ENCODE data around the gene LEMD2.

The LEMD2 gene

DNA sequence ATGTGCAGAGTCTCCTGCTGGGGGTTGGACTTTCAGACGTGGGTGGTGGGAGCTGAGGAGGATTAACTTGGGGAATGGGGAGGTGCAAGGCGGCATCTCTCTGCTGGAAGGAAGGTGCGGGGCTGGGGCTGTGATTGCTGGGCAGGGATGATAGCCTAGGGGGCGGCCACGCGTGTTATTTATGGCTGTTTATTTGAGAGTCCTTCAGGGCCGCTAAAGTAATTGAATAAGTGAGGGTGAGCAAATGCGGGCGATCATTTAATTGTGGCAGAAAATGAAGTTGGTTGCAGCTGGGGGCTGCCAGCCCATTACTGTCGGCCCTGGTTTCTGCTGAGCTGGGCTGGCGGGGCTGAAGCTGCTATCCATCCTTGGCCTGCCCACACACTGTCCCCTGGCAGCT lies 34.7 kb downstream of the LEMD2 start:
- no peak for DNase-seq

DNA sequence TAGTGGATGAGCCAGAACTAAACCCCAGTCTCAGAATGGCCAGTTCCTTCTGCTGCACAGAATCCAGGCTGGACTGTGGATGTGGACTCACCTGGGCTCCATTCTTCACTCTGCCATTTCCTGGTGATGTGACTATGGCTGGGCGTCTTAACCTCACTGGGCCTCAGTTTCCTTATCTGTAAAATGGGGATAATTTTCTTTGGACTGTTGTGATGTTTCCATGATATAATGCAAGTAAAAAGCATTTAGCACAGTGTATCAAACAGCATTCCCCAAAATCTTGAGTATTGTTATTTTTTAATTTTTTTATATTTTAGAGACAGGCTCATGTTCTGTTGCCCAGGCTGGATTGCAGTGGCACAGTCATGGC lies 36.3 kb downstream of the LEMD2 start:
- DNase-seq = no peak

DNA sequence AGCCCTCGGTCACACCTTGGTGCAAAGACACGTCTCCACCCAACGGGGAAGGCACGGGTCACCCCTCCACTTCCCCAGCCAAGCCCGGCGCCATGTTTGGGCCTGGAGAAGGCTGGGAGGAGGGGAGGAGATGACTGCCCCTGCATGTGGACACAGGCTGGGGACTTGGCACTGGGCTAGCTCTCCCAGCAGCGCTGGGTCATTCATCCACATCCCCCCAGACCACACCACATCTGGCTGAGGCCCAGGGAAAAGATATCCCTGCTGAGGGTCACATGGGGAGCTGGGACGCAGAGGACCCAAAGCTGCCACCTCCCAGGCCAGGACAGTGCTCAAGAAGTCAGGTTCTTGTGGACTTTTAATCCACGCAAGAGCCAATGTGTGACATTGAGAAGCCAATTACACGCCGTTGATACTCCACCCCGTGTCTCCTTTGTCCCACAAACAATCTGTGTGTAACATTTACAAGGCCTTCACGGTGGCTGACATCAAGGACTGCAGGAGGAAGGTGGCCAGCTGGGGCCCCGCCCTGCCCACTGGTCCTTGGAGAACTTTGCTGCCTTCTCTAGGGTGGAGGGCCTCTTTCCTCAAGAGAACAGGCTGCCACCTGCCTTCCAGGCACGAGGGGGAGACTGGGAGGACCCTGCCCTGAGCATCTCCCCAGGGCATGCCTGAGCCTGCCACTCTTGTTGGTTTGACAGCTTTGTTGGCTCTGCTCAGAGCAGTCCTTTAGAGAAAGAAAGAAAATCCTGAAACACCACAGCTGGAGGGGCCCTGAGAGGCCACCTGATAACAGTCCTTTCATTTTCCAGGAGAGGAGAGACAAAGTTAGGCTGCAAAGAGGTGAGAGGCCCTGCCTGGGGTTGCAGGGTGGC lies 36.9 kb downstream of the LEMD2 start:
- DNase-seq = no peak

DNA sequence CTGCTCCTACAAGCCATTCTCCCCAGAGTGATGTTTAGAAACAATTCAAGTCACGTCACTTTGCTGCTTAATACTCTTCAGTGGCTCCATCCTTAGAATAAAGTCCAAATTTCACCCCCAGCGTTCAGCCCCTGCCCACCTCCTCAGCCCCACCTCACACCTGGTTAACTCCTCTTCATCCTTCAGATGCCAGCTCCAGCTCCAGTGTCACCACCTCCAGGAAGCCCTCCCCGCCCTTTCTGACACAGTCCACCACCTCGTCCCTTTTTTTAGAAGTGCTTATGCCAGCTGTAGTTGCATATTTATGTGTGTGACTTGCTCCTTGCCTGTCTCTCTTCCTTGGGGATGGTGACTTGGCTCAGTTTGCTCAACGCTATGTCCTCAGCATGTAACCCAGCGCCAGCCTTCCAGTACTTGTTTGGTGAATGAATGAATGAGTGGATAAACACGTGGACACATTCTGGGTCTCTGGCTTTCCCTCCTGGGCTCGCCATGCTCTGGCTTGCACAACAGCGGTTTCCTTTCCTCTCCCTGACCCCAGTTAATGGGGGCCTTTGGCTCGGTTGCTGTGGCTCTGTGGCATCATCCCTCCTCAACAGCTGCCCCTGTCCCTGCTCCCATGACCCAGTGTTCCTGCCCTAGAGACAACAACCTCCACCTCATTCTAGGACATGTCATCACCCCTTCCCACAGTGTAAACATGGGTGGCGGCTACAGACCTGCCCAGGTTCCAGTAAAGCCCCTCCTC lies 38.5 kb downstream of the LEMD2 start:
- DNase-seq = no peak

DNA sequence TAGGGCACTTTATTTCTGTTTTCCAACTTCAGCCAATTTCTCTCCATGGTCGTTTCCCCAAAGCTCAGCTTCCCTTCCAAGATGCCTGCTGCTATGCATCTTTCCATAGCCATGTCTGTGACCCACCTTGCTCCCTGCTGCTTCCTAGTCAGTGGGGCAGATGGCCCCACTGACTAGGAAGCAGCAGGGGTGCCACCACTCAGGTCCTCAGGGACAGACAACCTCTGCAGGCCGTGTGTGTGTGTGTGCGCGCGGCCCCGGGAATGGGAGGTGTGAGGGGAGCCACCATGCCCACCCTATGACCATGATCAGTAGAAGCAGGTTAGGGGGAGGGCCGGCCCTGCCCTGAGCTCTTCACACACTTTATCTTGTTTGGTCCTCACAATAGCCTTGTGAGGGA lies 39.5 kb downstream of the LEMD2 start:
- no peak for DNase-seq

DNA sequence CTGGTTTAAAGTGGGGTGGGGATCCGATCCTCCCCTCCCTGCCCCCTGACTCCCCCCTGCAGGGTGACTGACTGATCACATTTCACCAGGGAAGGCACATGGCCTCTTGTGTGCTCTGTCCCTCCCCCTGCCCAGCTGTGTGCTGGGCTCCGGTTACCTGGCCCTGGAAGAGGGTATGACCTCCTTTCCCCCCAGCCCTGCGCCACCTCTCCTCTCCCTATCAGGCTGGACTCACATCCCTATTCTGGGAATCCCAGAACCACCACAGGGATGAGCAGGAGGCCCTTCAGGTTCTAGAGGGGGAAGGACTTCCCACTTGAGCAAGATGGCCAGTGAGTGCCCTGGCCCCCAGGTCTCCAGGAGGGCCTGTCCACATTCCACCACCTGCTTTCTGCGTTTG lies 40.1 kb downstream of the LEMD2 start:
- DNase-seq = no peak

DNA sequence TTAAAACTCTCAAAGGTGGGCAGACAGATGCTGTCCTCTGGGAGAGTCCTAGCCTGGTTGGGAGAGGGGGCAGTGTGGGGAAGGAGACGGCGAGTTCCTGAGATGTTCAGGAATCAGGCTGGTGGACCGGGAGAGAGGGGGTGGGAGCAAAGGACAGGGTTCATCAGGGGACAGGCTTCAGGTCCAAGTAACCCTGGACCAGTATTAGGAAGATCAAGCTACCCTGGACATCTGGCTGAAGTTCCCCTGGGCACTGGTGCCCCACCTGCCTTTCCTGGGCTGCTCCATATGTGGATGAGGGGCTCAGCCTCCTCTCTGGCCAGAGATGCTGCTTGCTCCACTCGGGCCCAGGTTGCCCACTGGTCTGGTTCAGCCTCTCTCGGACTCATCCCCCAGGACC lies 41.1 kb downstream of the LEMD2 start:
- no peak for DNase-seq

DNA sequence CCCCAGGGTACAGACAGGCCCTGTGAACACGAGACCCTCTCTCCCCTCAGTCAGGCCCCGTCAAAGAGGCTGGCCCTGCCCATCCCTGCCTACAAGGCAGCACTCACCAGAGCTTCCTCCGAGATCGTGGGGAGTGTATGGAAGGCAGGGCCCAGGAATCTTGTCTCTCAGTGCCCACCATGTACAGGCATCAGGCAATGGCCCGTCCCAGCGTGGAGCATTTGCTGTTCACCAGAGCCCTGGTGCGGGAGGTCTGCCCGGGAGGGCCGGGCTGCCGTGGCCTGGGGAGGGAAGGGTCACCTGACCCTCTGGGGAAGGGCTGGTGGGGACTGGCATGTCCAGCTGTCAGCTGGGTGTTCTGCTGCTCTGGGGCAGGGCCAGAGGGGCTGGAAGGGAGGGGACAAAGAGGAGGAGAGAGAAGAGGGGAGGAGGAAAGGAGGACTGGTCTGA lies 42.3 kb downstream of the LEMD2 start, which contains the start of gene IP6K3:
Gene IP6K3 (minus strand): TSS at position 255 of the 450 bp plus-strand sequence. CDS start 11,429 bp downstream, outside the sequence.
- DNase-seq = no peak

DNA sequence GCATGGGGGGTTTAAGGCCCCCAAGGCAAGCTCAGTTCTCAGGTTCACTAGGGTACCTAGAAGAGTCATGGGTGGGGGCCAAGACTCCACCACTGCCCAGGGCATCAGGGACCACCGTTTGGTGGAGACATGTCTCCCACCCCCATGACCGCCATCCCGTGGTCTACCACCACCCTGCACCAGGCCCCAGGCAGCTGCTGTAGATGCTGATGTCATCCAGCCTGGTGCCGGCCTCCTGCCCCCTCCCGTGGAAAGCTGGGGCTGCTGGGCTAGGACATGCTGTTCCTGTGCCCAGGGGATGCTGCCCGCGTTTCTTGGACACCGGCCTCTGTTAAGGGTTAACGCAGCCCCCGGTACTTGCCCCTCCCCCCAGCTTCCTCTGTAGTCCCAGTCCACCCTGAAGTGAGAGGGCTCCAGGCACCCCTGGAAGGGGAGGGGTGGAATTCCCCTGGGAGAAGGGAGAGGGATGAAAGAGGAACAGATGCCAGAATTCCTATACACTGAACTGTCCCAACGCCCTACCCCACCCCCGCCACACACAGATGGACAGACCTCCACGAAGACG lies 42.8 kb downstream of the LEMD2 start:
- DNase-seq = no peak

DNA sequence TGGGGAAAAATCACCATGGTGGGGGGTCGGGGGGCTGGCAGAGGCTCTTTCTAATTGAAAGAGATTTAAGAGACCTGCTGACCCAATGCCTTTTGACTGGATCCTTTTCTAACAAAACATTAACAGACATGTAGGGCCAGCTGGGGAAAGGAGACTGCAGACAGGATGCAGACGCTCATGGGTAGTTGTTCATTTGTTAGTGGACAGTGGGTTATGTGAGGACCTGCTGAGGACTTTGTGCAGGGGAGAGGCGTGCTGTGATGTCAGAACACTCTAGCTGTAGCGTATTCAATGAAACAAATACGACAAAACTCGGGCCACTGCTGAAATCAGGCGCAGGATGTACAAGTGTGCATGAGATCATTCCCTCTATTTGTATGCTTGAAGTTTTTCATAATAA lies 43.4 kb downstream of the LEMD2 start:
- DNase-seq = no peak

DNA sequence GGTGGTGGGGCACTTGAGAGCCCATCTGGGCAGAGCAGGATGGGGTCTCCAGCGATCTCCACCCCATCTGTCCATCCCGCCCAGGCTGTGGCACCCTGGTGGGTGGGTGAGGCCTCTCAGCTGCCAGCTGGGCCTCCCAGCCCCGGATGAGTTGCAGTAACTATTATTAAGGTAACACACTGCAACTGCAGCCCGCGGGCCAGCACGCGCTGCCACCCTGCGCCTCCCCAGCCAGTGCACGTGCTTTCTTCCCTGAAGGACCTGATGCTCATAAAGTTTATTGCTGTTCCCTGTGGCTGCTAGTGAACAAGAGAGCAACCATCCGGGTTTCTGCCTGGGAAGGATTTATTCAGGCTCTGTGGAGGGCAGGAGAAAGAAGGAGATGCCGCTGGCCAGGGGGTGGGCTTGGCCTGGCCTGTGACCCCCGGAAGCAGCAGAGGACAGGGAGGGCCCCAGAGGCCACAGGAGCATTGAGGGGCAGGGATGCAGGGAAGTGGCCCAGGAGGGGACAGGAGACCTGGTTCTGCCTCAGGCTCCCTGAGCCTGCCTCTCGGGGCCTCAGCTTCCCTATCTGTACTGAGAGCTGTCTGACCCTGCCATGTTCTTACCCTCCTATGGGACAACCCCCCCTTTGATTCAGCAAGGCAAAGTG lies 43.9 kb downstream of the LEMD2 start:
- no peak for DNase-seq

DNA sequence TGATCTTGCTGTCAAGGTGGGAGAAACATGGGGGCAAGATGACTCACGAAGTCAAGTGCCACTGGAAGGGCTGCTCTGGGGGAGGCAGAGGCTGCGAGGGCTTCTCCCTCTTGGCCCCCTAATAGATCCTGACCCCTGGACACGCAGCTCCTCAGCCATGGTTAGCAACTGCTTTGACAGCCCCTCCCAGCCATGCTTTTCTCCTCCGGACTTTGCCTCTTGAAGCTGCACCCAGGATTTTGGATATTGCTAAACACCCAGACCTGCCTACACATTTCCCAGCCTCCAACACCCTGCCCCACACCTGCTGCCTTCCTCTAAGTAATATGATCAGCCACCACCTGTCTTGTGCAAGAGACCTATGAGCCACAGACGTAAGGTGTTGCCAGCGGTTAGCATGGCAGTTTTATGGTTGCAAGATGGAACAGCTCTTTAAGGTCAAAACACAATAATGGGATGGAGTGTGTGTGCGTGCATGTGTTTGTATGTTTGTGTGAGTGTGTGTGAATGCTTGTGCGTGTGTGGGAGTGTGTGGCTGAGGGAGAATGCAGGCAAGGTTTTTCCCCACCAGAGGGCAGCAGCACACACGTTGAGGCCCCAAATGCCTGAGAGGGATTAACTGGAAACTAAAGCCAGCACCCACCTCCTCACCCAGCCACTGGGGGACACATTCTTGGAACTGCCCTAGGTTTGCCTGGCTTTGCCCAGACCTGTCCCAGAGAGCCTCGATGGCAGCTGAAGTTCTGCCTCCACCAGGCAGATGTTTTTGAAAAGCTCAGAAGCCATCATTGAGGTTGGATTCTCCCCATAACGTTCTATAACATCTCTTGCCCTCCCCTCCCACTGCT lies 44.7 kb downstream of the LEMD2 start:
- peak; percentile 51 for DNase-seq

DNA sequence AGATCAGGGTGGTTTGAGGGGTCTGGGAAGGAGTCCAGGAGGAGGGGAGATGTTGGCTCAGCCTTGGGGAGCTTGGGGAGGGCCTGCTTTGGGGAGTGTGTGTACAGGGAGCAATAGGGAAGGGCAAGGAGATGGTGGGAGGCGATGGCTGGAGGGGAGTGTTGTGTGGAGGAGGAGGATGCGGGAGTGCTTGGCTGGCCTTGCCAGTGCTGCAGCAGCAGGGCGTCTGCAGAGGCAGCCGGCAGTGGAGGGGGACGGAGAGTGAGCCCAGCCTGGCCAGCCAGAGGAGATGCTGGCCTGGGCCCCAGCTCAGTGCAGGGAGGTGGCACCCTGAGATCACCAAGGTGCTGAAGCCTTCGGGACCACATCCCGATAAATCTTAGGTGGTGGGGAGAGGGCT lies 46.1 kb downstream of the LEMD2 start:
- no peak for DNase-seq

DNA sequence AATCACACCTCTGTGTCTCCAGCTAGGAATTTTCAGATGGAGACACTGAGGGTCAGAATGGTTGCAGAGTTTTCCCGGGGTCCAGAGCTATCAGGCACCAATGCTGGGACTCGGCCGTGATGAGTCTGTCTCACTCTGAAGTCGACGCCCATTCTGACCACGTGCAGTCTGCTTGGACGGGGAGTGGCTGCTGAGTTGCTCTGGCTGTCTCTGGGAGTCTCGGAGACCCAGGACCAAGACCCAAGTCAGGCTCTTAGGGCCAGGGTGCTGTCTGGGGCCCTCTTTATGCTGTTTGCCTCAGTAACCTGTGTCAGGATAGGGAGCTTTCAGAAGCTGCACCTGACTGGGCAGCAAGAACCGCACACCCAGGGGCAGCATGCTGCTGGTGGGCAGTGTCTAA lies 46.8 kb downstream of the LEMD2 start:
- DNase-seq = no peak

DNA sequence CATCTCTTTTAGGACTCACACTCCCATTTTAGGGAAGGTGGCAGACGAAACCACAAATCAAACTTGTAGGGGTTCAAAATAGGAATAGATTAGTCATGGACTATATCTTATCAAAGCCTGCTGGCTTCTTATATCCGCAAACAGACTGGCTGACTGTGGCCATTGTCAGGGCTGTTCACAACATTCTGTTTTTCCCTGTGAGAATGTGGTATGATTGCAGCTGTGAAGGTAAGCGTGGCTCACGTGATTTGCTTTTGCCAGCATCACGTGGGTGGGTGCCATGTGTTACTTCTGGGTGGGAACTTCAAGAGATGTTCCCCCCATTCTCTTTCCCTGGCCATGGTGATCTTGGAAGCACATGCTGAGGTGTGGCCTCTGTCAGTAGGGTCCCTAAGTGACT lies 48.1 kb downstream of the LEMD2 start:
- DNase-seq = no peak

DNA sequence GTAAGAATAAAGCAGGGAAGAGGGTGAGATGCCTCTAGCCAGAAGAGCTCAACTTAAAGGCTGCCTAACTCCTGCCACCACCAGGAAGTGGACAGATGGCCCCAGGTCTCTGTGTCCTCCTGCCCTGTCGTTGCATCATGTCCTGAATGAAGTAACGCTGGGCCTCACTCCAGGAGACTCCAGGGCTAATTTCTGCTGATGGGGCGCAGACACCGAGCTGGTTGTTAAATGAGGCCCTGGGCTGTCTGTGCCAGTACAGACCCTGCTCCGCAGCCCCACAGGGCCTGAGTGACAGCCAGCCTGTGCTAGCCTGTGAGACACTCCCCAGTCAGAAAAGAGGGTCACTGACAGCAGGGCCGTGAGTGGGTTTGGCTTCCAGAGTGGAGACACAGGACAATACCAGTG lies 48.7 kb downstream of the LEMD2 start:
- DNase-seq = no peak

DNA sequence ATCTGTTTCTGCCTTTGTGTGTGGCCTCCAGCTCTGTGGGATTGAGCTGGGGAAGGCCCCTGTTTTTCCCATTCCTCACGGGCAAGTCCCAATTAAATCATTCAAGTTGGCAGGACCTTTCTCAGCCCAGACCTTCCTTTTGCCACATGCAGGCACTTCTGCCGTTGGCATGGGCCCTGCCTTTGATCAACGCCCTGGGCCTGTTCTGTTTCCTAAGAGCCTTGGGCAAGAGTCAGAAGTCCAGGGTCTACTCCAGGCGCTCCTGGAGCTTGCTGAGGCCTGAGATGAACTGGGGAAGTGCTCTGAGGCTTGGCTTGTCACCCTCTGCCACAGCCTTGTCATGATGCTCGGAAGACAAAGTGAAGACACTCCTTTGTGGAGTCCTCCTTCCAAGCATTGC lies 49.4 kb downstream of the LEMD2 start:
- no peak for DNase-seq

DNA sequence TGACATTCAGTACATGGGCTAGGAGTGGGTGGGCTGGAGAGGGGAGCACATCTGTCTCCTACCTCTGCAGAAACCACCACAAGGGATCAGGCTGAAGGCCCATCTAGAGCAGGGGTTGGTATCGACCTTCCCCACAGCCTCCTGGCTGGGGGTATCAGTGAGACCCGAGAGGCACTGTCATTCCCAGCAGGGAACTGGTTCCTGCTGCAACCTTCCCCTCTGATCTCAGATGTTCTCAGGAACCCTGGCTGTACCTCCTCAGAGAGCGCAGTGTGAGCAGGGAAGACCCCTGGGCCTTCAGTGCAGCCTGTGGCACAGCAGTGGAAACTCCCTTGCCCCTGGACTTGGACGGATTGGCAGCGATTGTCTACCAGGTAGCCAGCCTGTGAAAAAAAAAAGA lies 50.1 kb downstream of the LEMD2 start:
- no peak for DNase-seq

DNA sequence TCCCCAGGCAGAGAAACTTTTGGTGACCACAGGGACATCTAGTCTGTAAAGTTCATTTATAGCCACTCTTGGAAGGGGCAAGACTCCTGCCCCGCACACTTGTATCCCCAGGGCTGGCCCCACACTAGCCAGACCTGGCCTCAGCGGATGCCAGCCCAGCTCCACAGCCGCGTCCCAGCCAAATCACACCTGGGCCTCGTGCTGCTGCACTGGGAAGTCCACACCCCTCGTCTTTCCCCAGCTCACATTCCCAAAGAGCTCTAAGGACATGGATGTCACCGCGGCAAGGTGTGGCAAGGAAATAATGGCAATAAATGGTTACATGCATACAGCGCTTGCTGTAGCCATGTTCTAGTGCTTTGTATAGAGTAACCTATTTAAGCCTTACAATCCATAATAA lies 50.8 kb downstream of the LEMD2 start:
- no peak for DNase-seq

DNA sequence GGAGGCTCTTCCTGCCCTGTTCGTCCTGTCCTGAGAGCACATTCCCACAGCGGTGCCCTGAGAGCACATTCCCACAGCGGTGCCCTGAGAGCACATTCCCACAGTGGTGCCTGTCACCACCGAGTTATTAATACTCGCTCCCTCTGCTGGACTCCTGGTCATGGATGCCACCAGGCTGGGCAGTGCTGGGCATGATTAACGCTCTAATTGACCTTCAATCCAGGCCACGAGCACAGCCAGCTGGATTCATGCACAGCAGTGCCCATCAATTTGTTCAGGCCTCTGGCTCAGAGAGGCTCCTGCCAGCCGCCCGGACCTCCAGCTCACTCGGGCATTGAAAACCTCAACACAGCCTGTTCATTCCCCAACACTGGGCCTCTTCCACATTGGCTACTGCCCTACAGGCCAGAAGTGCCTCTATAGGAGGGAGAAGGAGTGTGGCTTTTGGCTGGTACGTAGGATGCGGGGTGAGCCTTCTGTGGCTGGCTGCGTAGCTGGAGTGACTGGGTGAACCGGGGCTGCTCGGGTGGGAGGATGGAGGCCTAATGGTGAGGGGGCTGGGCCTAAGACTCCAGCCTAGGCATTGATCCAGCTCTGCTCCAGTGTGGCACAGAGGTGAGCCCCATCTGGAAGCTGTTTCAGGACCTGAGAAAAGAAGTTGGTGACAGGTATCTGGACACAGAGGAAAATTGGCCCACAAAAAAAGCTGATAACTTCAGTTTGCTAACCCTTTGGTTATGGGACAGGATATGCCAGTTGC lies 51.5 kb downstream of the LEMD2 start:
- no peak for DNase-seq

DNA sequence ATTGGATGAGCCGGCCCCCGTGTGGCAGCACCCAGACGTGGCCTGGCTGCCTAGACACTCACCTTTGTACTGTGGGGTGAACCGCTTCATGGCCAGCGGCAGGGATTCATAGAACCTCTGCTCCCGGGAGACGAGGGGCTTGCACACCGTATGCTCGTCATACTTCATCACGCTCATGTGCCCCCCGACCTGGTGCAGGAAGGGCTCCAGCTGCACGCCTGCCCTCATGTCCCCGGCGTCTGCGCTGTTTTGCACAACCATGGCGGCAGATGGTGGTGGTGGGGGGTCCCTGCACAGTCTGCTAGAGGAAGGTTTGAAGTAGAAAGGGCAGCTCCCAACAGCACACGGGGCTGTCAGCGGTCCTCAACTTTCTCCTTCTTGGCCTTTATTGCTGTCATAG lies 53.7 kb downstream of the LEMD2 start:
- DNase-seq = no peak

DNA sequence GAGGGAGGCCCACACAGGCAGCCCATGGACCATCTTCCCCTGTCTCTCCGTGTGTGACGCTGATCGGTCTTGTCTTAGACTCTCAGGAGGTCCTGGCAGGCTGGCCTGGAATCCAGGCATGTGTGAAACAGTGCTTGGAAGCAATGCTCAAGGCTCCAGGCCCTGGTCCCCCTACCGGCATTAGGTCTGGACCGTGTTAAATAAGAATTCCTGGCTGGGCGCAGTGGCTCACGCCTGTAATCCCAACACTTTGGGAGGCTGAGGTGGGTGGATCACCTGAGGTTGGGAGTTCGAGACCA lies 55.3 kb downstream of the LEMD2 start:
- no peak for DNase-seq
